Loucy (cell line): ENCODE data around the gene JOSD1.

Experiments
- H2AFZ ChIP-seq: fragments of 200-600 bp; sonication (generic); 2 replicates; pipeline ENCODE4 v1.6.0; 2016; ENCODE audit warnings: antibody characterized with exemption, mild to moderate bottlenecking, low read length, moderate library complexity
- H3F3A ChIP-seq: fragments of 200-600 bp; 2 replicates; pipeline ENCODE4 v1.6.0; 2016; ENCODE audit warnings: antibody characterized with exemption, low read depth, mild to moderate bottlenecking
- H3K27me3 ChIP-seq: fragments of 200-600 bp; sonication (generic); 2 replicates; pipeline ENCODE4 v1.6.1; 2014; ENCODE audit warnings: low read length, mild to moderate bottlenecking; ENCODE audit not compliant: insufficient read depth, poor library complexity, severe bottlenecking
- H3K36me3 ChIP-seq: fragments of 200-600 bp; sonication (generic); 2 replicates; pipeline ENCODE4 v1.6.1; 2016; ENCODE audit warnings: low read length; ENCODE audit not compliant: insufficient read depth
- H3K4me1 ChIP-seq: fragments of 200-600 bp; sonication (generic); 2 replicates; pipeline ENCODE4 v1.5.1; 2014; ENCODE audit warnings: low read length, mild to moderate bottlenecking; ENCODE audit not compliant: insufficient read depth, poor library complexity, severe bottlenecking
- H3K4me2 ChIP-seq: fragments of 200-600 bp; sonication (generic); 2 replicates; pipeline ENCODE4 v1.6.0; 2014; ENCODE audit warnings: antibody characterized with exemption, low read length, low read depth, mild to moderate bottlenecking; ENCODE audit not compliant: poor library complexity, severe bottlenecking
- H3K4me3 ChIP-seq: fragments of 200-600 bp; sonication (generic); 2 replicates; pipeline ENCODE4 v1.5.1; 2014; ENCODE audit warnings: low read length, mild to moderate bottlenecking, mixed read lengths; ENCODE audit not compliant: poor library complexity, severe bottlenecking
- H3K79me2 ChIP-seq: fragments of 200-600 bp; sonication (generic); 2 replicates; pipeline ENCODE4 v1.6.1; 2014; ENCODE audit warnings: low read length; ENCODE audit not compliant: insufficient read depth
- H3K9ac ChIP-seq: fragments of 200-600 bp; sonication (generic); 2 replicates; pipeline ENCODE4 v1.6.0; 2014; ENCODE audit warnings: mild to moderate bottlenecking, low read depth, low read length, moderate library complexity; ENCODE audit not compliant: poor library complexity, severe bottlenecking
- H3K9me2 ChIP-seq: fragments of 200-600 bp; sonication (generic); replicated peaks from 2 replicates; pipeline ENCODE4 v1.6.1; 2016; ENCODE audit warnings: low read depth, low read length, mixed read lengths
- H3K9me3 ChIP-seq: fragments of 200-600 bp; sonication (generic); 2 replicates; pipeline ENCODE4 v1.6.1; 2014; ENCODE audit warnings: mild to moderate bottlenecking, antibody characterized with exemption, low read length, low read depth; ENCODE audit not compliant: insufficient read depth
- H4K20me1 ChIP-seq: fragments of 200-600 bp; sonication (generic); 2 replicates; pipeline ENCODE4 v1.6.0; 2014; ENCODE audit warnings: antibody characterized with exemption, low read length, mild to moderate bottlenecking; ENCODE audit not compliant: insufficient read depth, poor library complexity, severe bottlenecking
- CTCF ChIP-seq: fragments of 200-600 bp; sonication (generic); conservative IDR thresholded peaks from 2 replicates; pipeline ENCODE4 v1.5.1; 2014; ENCODE audit warnings: mild to moderate bottlenecking, antibody characterized with exemption, low read length
- EZH2phosphoT487 ChIP-seq: fragments of 200-600 bp; IDR thresholded peaks from 2 replicates; pipeline ENCODE4 v1.6.1; 2018; ENCODE audit warnings: antibody characterized with exemption, mild to moderate bottlenecking, moderate library complexity, borderline replicate concordance

The JOSD1 gene

GRCh38 chr22:38638216-38638615, 62.5 kb downstream of the JOSD1 start:
- peaks cover 4% of the 10 kb centered on the region for H3K4me1 ChIP-seq
- TF ChIP-seq EZH2phosphoT487 (no peak), CTCF (no peak)
- H3K27me3 ChIP-seq = no peaks in the 10 kb centered on the region
- no peaks in the 10 kb centered on the region for H4K20me1 ChIP-seq
- H3K79me2 ChIP-seq = no peaks in the 10 kb centered on the region
- no peaks in the 10 kb centered on the region for H3K9me2 ChIP-seq
- H3K9me3 ChIP-seq = no peaks in the 10 kb centered on the region
- no peak overlapping the region for H3K4me3 ChIP-seq
- H3K9ac ChIP-seq = no peak overlapping the region
- H3F3A ChIP-seq = no peaks in the 10 kb centered on the region
- H2AFZ ChIP-seq = no peak overlapping the region
- no peak overlapping the region for H3K4me2 ChIP-seq
- no peaks in the 10 kb centered on the region for H3K36me3 ChIP-seq
